ENCODE results near the gene MKX.

MKX gene

GRCh38 chr10:27741173-27742091, 4.2 kb downstream of the MKX start:
- DNase-seq, result no peak

DNA sequence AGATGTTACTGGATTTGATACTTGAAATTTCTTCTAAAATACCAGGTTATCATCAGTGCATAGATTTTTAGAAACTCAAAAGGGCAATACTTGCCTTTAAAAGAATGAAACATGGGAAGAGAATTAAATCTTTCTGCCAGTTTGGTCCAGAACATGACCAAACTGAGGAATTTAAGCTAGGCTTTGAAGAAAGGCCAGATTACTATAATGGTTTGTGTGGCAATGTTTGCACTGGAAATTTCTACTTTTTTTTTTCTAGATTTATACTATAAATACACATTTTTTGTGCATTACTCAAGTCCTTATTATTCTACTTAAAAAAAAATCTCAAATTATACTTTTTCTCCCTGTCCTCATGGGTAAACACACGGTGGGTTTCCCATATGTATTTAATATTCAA, 9.2 kb downstream of the MKX start:
- DNase-seq, result no peak

GRCh38 chr10:27730041-27730440, 15.6 kb downstream of the MKX start:
- DNase-seq, result no peak

GRCh38 chr10:27728338-27728737, 17.3 kb downstream of the MKX start:
- DNase-seq, result no peak

DNA sequence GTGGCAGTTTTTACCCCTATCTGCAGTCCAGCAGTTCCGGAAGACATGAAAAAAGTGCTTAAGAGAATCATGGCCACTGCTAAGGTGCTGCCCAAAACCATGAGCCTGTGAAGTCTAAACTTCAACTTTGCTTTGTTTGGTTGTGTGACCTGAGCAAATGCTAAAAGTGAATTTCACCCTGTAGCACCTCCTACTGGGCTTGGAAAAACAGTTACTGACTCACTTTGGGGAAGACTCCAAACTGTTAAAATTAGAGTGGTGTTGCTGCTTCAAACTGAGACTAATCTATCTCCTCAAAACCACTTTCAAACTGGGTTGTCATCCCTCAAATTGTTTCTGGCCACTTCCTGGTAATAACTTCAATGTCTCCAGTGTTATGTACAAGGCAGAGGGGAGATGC, 21.3 kb downstream of the MKX start:
- DNase-seq, result no peak

- no peak for DNase-seq
Measured at GRCh38 chr10:27723436-27723835, 22.2 kb downstream of the MKX start.

- no peak for DNase-seq
Measured at GRCh38 chr10:27720529-27720928, 25.1 kb downstream of the MKX start.

- DNase-seq, result no peak
Measured at GRCh38 chr10:27719052-27719451, 26.6 kb downstream of the MKX start.

DNA sequence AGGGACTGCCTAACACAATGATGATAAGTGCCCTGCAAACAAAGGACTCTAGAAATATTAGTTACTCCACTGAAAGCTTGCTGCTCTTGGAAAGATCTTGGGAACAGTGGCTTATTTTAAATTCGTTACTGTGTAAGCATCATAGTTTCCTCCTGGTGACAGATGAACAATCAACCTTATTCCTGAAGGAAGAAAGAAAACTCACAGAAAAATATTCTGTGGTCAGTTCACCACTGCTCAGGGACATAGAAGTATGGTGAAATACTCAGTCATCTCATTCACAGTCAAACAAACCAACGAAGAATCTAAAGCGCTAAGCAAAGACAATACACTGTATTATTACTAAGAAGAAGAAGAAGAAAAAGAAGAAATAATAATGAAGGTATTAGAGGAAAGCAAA, 27.8 kb downstream of the MKX start:
- no peak for DNase-seq

- DNase-seq, result no peak
Measured at GRCh38 chr10:27717224-27717623, 28.4 kb downstream of the MKX start.

GRCh38 chr10:27716521-27716920, 29.1 kb downstream of the MKX start:
- no peak for DNase-seq

- no peak for DNase-seq
Measured at GRCh38 chr10:27715505-27715904, 30.1 kb downstream of the MKX start.

DNA sequence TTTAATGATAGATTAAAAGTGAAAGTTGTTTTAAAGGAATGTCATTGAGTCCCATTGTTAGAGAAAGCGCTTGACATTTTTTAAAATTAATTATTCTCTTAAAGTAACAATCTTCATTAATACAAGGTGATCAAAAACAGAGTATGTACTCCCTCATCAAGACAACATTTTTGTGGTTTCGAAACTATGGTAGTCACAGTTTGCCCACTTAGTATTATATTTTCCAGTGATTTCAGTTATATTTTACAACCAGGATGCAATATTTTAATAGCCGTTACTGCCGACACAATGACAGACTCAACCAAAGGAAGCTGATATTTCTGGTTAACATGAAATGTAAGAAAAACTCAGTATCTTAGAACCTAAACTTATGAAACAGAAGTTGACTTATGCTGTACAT, 31.3 kb downstream of the MKX start:
- DNase-seq, result no peak

GRCh38 chr10:27713941-27714340, 31.7 kb downstream of the MKX start:
- DNase-seq, result no peak

DNA sequence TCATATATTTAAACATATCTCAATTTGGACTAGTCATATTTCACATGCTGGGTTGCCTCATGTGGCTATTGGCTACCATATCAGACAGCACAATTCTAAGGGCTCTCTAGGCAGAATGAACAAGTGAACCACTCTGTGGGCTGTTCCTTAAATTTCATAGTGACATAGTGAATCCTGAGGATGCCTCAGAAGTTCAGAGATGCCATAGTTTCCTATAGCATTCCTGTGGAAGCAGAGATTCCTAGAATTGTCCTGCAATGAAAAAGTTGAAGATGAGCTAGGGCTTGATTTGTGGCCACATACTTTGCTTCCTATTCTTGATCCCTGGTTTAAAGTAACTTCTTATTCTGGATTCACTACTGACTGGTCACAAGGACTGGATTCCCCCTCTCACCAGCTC, 35.6 kb downstream of the MKX start:
- DNase-seq, result no peak

- no peak for DNase-seq
Measured at GRCh38 chr10:27709304-27709703, 36.3 kb downstream of the MKX start.

GRCh38 chr10:27701938-27702537, 43.6 kb downstream of the MKX start:
- DNase-seq, result no peak

- no peak for DNase-seq
Measured at GRCh38 chr10:27699776-27700175, 45.8 kb downstream of the MKX start.

- no peak for DNase-seq
Measured at GRCh38 chr10:27698961-27699360, 46.7 kb downstream of the MKX start.

DNA sequence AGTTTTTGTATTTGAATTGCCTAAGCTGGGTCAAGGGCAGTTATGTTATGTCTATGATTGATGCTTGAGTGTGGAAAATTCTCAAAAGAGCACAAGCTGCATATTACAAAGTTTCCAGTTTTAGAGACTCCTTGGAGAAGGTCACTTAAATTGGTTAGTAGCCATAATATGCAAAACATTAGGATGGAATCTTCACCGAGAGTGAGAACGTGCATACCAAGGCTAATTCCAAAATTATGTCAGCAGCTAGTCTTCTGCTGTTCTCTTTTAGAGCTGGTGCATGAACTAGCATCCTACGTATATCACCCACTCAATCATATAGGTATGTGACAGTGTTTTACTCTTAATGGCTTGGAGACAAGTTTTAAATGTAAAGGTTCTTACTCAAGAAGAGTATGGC, 49.2 kb downstream of the MKX start:
- DNase-seq, result no peak

DNA sequence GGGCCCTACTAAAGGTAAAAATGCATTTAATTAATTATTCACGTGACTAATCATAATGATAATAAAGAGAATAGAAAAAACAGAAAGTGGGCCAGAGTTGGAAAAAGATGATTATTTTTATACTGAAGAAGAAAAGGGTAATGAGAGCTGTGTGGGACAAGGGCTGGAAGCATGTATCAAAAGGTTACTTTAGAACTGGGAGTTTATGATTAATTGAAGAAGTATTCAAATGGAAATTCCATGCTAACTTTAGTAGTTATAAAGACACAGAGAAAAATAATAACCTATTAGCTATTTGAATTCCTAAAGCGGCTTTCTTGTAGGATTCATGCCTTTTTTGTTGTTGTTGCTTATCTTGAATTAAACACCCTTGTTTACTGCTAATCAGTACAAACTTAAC, 49.9 kb downstream of the MKX start:
- no peak for DNase-seq

DNA sequence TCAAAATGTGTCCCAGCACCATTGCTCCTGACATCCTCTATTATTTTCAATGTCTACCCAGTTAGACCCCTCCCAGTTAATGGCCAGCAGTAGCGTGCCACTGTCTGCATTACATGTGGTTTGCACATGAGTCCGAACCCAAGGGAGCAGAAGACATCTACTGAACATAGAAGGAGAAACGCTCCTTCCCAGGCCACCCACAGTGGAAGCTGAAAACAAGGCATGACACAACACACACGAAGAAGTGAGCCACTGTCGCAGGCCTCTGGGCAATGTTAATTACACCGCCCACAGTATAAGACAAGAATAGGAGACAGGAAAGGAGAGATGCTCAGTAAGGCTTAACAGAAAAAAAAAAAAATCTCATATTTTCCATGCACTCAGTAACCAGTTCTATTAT, 50.5 kb downstream of the MKX start:
- DNase-seq, result no peak

DNA sequence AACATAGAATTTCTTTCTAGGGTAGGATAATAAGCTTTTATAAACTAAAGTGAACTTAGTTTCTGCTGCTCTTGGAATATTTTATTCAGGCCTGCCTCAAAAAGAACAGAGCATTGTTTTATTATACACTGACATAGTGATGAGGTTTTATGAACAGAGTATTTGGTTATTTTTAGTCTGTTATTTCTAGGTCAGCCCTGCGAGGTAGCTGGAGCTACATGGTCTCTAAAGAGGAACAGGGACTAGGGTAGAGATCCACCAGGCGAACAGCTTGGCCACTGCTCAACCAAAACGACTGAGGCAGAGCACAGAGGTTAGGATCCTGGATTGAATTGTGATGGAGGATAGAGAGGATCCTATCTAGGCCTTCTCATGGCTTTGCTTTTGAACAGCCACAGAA, 53.0 kb downstream of the MKX start:
- no peak for DNase-seq

DNA sequence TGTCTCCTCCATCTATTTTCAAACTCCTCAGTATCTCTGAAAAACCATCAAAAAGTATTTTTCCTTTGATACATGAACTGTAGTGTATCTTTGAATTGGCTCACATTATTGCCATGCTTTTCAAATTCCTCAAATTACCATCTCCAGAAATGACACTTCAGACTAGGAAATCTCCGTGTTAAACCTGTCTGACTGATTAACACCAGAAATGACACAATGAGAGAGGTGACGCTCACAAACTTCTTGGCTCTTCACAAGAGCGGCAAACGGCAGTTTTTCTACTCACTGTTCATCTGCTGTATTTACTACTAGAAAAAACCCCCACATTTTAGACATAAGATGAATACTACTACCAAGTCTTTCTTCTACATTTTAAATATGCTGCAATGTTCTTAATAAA, 56.6 kb downstream of the MKX start:
- DNase-seq, result no peak

GRCh38 chr10:27688276-27688675, 57.3 kb downstream of the MKX start:
- no peak for DNase-seq
